Activated CD8-positive, alpha-beta memory T cell treated with anti-CD3 and anti-CD28 coated beads, Interleukin-2, amount 10 ng/mL, durations not matched to agents 7 days and 5 days (primary cell): ENCODE data around the gene CDC25A. TPM values are rescaled to one million over a fixed set of nuclear protein-coding genes. Genes with fewer than 3 reads are reported as not detected.
"Not testable (repeated sequence)": the region's sequence is repeated elsewhere in the genome, so short reads cannot be mapped to it uniquely, and the experiment has no call there.

Experiments
- ATAC-seq: fragments of 150-1000 bp; cut with Tn5 transposase; one replicate; pipeline ENCODE4 v1.10.0; 2021; ENCODE audit warnings: moderate library complexity
- CTCF ChIA-PET: fragments of 350-600 bp; sonication (Branson Sonifier 250); formaldehyde crosslinking; loops from one replicate; lab custom pipeline; 2021; ENCODE audit warnings: antibody characterized with exemption; lab: Charles Lee
- DNase-seq: peaks from one replicate; pipeline ENCODE4 v3.0.0-alpha.2; 2020
- H3K27ac Mint-ChIP-seq: one replicate; pipeline ENCODE4 v1.8.0; 2021; ENCODE audit warnings: mild to moderate bottlenecking, mixed read lengths
- H3K27me3 Mint-ChIP-seq: one replicate; pipeline ENCODE4 v1.8.0; 2021; ENCODE audit warnings: mixed read lengths
- H3K36me3 Mint-ChIP-seq: one replicate; pipeline ENCODE4 v1.8.0; 2021; ENCODE audit warnings: mild to moderate bottlenecking, mixed read lengths
- H3K4me1 Mint-ChIP-seq: one replicate; pipeline ENCODE4 v1.8.0; 2021; ENCODE audit warnings: mixed read lengths
- H3K4me3 Mint-ChIP-seq: one replicate; pipeline ENCODE4 v1.8.0; 2021; ENCODE audit warnings: mild to moderate bottlenecking, moderate library complexity, mixed read lengths
- H3K9me3 Mint-ChIP-seq: one replicate; pipeline ENCODE4 v1.8.0; 2022; ENCODE audit warnings: low read depth, mixed read lengths
- total RNA-seq, 2 experiments: library from RNA; stranded (reverse); gene quantifications; one replicate each; pipeline ENCODE4 v1.2.3, GENCODE V29; 2021

CDC25A gene
- total RNA-seq, 2 experiments from 2014 or later, result 33.1 to 39.4 TPM

DNA sequence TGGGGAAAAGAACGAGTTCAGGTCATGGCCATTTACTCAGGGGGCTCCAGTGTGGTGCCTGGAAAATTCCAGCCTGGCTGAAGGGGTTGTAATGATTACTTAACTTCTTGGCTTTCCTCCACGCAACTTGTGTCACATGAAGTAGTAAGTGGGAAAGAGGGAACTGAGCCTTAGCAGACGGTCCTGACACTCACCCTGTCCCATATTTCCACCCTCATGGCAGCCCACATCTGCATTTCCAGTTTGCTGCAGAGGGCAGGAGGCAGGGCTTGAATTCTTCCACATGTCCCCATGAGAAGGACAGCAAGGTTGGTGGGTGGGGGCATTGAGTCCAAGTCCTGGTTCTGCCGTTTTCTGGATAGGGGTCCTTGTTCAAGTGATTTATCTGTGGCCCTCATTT lies 27.2 kb upstream of the CDC25A start:
- CTCF ChIA-PET, result no interaction called here
- Mint-ChIP-seq H3K27ac (no peak overlapping the region), H3K4me1 (no peaks in the 10 kb centered on the region), H3K9me3 (no peaks in the 10 kb centered on the region), H3K4me3 (no peak overlapping the region), H3K36me3 (no peaks in the 10 kb centered on the region), H3K27me3 (peaks cover 9% of the 10 kb centered on the region)
- ATAC-seq (no peak), DNase-seq (no peak)

DNA sequence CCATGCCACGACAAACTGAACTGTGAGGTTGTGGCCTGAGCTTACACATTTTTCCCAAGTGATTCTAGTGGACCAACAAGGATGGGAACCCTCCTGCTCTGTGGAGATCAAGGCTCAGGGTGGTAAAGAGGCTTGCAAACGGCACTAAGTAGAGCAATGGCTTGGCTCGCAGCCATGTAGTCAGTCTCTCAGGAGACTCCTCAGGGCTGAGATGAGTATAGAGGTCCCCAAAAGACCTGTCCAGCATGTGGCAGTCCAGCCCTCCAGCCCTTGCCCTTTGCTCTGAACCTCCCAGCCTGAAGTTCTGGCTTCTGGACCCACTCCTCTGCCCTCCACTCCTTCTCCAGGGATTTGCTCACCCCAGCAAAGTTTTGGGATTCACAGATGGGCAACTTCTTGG lies 26.8 kb upstream of the CDC25A start:
- ATAC-seq, result no peak
- no peak for DNase-seq
- CTCF ChIA-PET, result no interaction called here
- Mint-ChIP-seq H3K4me1 (no peaks in the 10 kb centered on the region), H3K9me3 (no peaks in the 10 kb centered on the region), H3K4me3 (no peak overlapping the region), H3K36me3 (no peaks in the 10 kb centered on the region), H3K27me3 (peaks cover 9% of the 10 kb centered on the region), H3K27ac (no peak overlapping the region)

DNA sequence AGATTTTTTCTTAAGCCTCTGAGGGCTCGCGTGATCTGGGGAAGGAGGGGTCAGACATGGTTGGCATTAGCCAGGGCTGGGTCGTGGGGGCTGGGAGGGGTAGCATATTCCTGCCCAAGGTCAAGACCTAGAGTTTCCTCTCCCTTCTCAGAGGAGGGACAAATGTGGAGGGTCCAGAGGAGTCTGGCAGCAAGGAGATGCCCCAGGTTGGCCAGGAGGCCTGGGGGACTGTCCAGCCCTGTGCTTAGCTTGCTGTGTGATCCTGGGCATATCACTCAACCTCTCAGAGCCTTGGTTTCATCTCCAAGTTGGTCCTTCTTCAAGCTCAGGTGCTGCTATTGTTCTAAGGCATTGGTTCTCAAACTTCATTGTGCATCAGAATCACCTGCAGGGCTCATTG lies 26.0 kb upstream of the CDC25A start:
- no peak overlapping the region for H3K27ac Mint-ChIP-seq
- H3K9me3 Mint-ChIP-seq, result no peaks in the 10 kb centered on the region
- H3K4me3 Mint-ChIP-seq, result no peak overlapping the region
- H3K27me3 Mint-ChIP-seq, result peaks cover 9% of the 10 kb centered on the region
- H3K36me3 Mint-ChIP-seq, result no peaks in the 10 kb centered on the region
- ATAC-seq (no peak), DNase-seq (no peak)
- CTCF ChIA-PET, result no interaction called here
- H3K4me1 Mint-ChIP-seq, result no peaks in the 10 kb centered on the region

DNA sequence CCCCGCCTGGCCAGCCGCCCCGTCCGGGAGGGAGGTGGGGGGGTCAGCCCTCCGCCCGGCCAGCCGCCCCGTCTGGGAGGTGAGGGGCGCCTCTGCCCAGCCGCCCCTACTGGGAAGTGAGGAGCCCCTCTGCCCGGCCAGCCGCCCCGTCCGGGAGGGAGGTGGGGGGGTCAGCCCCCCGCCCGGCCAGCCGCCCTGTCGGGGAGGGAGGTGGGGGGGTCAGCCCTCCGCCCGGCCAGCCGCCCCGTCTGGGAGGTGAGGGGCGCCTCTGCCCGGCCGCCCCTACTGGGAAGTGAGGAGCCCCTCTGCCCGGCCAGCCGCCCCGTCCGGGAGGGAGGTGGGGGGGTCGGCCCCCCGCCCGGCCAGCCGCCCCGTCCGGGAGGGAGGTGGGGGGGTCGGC lies 23.6 kb upstream of the CDC25A start:
- H3K36me3 Mint-ChIP-seq, H3K9me3 Mint-ChIP-seq, CTCF ChIA-PET, H3K27me3 Mint-ChIP-seq, H3K27ac Mint-ChIP-seq, DNase-seq, H3K4me1 Mint-ChIP-seq, H3K4me3 Mint-ChIP-seq, ATAC-seq: not testable (repeated sequence)

DNA sequence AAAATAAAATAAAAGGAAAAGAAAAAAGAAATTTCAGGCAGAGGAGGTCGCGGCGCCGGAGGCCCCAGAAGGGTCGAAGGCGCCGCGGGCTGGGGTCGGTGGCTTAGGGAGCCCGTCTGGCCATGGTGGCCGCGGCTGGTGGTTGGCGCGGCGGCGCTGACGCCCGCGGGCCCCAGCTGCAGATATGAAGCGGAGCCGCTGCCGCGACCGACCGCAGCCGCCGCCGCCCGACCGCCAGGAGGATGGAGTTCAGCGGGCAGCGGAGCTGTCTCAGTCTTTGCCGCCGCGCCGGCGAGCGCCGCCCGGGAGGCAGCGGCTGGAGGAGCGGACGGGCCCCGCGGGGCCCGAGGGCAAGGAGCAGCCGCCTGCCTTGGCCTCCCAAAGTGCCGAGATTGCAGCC lies 22.3 kb upstream of the CDC25A start:
- H3K27ac Mint-ChIP-seq, DNase-seq, ATAC-seq, H3K4me1 Mint-ChIP-seq, H3K4me3 Mint-ChIP-seq, H3K27me3 Mint-ChIP-seq, H3K36me3 Mint-ChIP-seq, H3K9me3 Mint-ChIP-seq, CTCF ChIA-PET: not testable (repeated sequence)

DNA sequence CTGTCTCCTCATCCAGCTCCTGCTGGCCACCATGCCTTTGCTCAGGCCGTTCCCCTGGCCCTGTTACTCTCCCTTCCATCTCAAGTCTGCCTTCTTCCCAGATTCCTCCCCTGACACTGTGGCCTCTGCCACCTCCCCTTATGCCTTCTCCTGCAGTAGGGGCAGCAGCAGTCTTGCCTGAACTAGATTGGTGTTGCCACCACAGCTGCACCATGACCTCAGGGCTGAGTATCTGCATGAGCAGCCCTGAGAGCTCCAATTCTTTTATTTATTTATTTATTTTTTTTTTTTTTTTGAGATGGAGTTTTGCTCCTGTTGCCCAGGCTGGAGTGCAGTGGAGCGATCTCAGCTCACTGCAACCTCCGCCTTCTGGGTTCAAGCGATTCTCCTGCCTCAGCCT lies 21.2 kb upstream of the CDC25A start:
- no peak for ATAC-seq
- Mint-ChIP-seq H3K9me3 (no peaks in the 10 kb centered on the region), H3K27me3 (no peaks in the 10 kb centered on the region), H3K4me3 (no peak overlapping the region), H3K36me3 (no peaks in the 10 kb centered on the region), H3K4me1 (no peaks in the 10 kb centered on the region), H3K27ac (no peak overlapping the region)
- CTCF ChIA-PET, result no interaction called here
- no peak for DNase-seq

DNA sequence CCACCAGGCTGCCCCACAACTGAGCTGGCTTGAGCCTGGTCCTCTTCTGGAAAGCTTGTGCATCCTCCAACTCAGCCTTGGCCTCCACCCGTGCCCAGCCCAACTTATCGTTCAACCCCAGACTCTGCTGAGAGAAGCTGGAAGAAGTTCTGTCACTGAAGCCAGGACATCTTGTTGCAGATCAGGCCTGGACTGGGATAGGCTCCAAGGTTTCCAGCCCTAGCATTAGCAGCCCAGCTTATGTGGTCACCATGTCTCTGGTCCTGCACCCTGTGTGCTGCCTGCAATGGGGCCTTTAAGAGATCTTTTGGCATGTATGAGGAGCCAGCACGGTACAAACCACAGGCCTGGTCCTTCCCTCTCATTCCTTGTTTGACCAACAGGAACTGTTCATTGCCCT lies 19.9 kb upstream of the CDC25A start:
- Mint-ChIP-seq H3K27ac (no peak overlapping the region), H3K4me1 (no peaks in the 10 kb centered on the region), H3K9me3 (no peaks in the 10 kb centered on the region), H3K4me3 (no peak overlapping the region), H3K36me3 (no peaks in the 10 kb centered on the region), H3K27me3 (no peaks in the 10 kb centered on the region)
- DNase-seq (no peak), ATAC-seq (no peak)
- CTCF ChIA-PET, result no interaction called here

DNA sequence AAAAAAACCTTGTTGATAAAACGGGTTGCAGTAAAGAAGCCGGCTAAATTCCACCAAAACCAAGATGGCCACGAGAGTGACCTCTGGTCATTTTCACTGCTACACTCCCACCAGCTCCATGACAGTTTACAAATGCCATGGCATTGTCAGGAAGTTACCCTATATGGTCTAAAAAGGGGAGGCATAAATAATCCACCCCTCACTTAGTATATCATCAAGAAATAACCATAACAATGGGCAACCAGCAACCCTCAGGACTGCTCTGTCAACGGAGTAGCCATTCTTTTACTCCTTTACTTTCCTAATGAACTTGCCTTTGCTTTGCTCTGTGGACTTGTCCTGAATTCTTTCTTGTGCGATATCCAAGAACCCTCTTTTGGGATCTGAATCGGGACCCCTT lies 14.4 kb upstream of the CDC25A start:
- Mint-ChIP-seq H3K27me3 (peaks cover 3% of the 10 kb centered on the region), H3K4me3 (no peak overlapping the region), H3K36me3 (no peaks in the 10 kb centered on the region), H3K4me1 (no peaks in the 10 kb centered on the region), H3K27ac (no peak overlapping the region), H3K9me3 (no peaks in the 10 kb centered on the region)
- ATAC-seq (no peak), DNase-seq (no peak)
- CTCF ChIA-PET, result interaction anchor here (0.7 kb wide), 1 partner anchor 19 kb away, joined by 3 read pairs; no protein-coding TSS in a partner anchor

DNA sequence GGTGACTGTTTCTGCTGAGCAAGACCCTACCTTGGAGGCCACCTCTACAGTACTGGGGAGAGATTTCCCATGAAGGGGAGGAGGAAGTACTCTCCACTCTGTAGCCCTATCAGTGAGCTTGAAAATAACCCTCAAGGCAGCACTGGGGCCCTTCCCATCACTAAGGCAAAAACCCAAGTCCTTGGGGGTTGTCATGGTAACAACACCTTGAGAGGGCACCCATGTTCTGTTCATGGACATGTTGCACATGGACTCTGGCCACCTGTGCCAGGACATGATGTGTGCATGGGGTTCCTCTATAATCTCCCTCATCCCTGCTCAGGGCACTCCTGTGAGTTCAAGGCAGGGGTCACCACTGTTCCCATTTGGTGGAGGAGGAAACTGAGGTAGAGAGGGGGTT lies 10.9 kb upstream of the CDC25A start:
- Mint-ChIP-seq H3K27ac (no peak overlapping the region), H3K4me1 (peaks cover 6% of the 10 kb centered on the region), H3K9me3 (no peaks in the 10 kb centered on the region), H3K4me3 (no peak overlapping the region), H3K27me3 (peaks cover 7% of the 10 kb centered on the region), H3K36me3 (no peaks in the 10 kb centered on the region)
- ATAC-seq (peak; percentile 23), DNase-seq (no peak)
- CTCF ChIA-PET, result interaction anchor here (0.5 kb wide), 1 partner anchor 373 kb away, joined by 3 read pairs; no protein-coding TSS in a partner anchor

DNA sequence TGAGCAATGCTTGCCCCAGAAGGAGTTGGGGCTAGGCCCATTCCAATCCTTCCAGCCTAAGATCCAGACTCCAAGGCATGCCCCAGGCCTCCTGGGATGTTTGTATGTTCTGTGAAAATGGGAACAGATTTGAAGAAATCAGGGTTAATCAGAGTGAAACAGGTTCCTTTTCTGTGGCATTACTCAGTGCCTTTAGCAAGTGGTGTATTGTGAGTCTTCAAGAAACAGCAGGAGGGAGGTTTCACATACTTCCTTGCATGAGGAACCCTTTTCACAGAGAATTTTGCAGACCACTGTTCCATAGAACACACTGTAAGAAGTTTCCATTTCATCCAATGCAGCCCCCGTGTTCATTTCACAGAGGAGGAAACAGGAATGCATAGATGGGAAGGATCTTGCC lies 8.4 kb upstream of the CDC25A start:
- ATAC-seq, result no peak
- H3K27me3 Mint-ChIP-seq, result peaks cover 12% of the 10 kb centered on the region
- H3K27ac Mint-ChIP-seq, result no peak overlapping the region
- DNase-seq, result no peak
- CTCF ChIA-PET, result interaction anchor here (2.5 kb wide), 1 partner anchor 239 kb away, joined by 9 read pairs; no protein-coding TSS in a partner anchor
- H3K36me3 Mint-ChIP-seq, result no peaks in the 10 kb centered on the region
- H3K9me3 Mint-ChIP-seq, result no peaks in the 10 kb centered on the region
- peaks cover 6% of the 10 kb centered on the region for H3K4me1 Mint-ChIP-seq
- no peak overlapping the region for H3K4me3 Mint-ChIP-seq

DNA sequence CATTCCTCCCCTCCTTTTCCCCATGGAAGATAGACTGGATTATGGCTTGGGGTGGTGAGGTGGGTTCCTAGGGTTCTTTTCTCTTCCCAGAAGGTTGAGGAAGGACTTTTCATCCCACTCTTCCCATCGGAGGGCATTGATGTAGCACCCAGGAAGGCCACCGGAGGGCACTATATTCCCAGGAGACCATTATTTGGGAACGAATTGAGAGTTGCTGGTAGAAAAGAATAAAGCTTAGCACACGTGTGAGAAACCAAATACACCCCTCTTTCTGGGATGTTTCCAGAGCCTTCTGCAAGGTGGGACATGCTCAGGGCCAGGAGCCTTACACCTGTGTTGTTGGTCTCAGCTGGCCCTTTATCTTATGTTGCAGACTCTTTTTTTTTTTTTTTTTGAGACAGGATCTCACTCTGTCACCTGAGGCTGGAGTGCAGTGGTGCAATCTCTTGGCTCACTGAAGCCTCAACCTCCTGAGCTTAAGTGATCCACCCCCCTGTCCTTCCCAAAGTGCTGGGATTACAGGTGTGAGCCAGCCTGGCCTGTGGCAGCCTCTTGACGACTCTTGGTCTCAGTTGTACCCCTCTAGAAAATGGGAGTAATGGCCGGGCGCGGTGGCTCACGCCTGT lies 6.3 kb upstream of the CDC25A start:
- Mint-ChIP-seq H3K9me3 (no peaks in the 10 kb centered on the region), H3K4me3 (no peak overlapping the region), H3K4me1 (peaks cover 6% of the 10 kb centered on the region), H3K27me3 (peaks cover 12% of the 10 kb centered on the region), H3K27ac (no peak overlapping the region), H3K36me3 (no peaks in the 10 kb centered on the region)
- ATAC-seq, result peak; percentile 33
- peak; percentile 50 for DNase-seq
- CTCF ChIA-PET, result interaction anchor here (0.7 to 3.9 kb wide), 10 partner anchors 46 to 672 kb away, joined by 3 to 24 read pairs (median 3); partner anchors contain the start of genes NME6 and ZNF589

DNA sequence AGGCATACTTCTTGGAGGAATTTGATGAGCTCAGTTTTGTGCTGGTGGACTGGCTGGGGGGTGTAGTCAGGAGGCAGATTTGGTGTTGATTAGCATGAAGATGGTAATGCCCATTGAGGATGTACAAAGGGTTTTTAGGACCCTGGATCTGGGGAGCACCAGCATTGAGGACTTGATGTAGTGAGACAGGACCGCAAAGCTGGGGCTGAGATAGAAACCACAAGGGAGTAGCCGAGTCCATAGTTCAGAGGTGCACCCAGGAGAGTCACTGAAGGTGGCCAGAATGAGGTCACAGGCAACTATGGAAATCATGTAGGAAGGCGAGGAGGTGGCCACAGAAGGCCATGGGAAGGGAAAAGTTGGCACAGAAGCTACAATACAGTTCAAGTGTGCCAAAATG lies 2.7 kb upstream of the CDC25A start:
- CTCF ChIA-PET, result interaction anchor here (0.6 to 2.0 kb wide), 5 partner anchors 9 to 245 kb away, joined by 3 to 12 read pairs (median 3); no protein-coding TSS in a partner anchor
- ATAC-seq, result no peak
- Mint-ChIP-seq H3K4me1 (peaks cover 19% of the 10 kb centered on the region), H3K36me3 (peaks cover 14% of the 10 kb centered on the region), H3K9me3 (no peaks in the 10 kb centered on the region), H3K27me3 (peaks cover 6% of the 10 kb centered on the region), H3K27ac (no peak overlapping the region), H3K4me3 (no peak overlapping the region)
- DNase-seq, result no peak

DNA sequence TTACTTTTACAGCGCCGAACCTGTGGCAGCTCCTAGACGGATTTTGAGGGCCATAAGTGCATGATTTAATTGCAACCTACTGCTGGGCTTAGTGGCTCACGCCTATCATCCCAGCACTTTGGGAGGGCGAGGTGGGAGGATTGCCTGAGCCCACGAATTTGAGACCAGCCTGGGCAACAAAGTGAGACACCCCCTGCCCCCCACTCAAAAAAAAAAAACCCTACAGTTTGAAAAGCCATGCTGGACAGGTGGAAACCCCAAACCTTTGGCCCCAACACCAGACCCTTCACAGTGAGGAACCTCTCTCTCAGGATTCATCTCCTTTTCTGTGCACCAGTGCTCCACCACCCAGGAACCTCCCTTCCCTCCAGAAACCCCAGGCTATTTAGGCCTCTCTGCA lies 1.1 kb upstream of the CDC25A start:
- H3K27ac Mint-ChIP-seq, result no peak overlapping the region
- CTCF ChIA-PET, result interaction anchor here (1.2 to 3.0 kb wide), 3 partner anchors 11 to 247 kb away, joined by 5 to 15 read pairs (median 7); partner anchors contain the start of gene ZNF589

DNA sequence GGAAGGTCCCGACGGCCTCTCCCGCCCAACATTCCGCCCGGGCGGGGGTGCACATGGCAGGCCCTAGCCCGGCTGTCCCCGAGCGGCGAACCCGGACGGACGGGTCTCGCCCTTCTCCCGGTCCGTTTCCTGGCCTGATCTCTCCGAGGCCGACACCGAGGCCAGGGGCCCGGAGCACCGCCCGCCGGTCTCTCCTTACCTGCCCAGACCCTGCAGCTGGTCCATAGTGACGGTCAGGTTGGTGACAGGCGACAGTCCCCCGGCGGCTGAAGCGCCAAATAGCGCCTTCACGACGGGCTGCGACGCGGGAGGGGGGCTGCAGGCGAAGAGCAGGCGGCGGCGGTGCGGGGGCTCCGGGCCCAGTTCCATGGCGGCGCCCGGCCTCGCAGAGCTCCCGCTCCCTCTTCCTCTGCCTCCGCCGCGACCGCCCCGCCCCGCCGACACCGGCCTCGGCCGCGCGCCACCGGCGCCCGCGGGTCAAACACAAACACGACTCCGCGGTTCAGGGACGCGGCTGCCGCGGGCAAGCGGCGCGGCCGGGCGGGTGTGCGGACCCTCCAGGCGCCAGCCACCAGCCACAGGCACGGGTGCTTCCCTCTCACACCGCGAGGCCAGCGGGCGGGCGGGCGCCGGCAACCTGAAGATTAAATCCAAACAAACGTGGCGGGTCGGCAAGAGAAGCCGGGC lies 495 bp downstream of the CDC25A start:
- H3K4me3 Mint-ChIP-seq, result peak overlapping the region; percentile 96
- CTCF ChIA-PET, result interaction anchor here (0.5 to 3.0 kb wide), 7 partner anchors 9 to 249 kb away, joined by 3 to 15 read pairs (median 4); partner anchors contain the start of gene ZNF589

More for the DNA sequence above, 1.1 kb upstream of the CDC25A start:
- peaks cover 30% of the 10 kb centered on the region for H3K4me1 Mint-ChIP-seq
- H3K9me3 Mint-ChIP-seq, result no peaks in the 10 kb centered on the region
- H3K4me3 Mint-ChIP-seq, result no peak overlapping the region
- ATAC-seq (no peak), DNase-seq (no peak)
- H3K27me3 Mint-ChIP-seq, result peaks cover 6% of the 10 kb centered on the region
- H3K36me3 Mint-ChIP-seq, result peaks cover 28% of the 10 kb centered on the region

More for the DNA sequence above, 495 bp downstream of the CDC25A start:
- Mint-ChIP-seq H3K36me3 (peaks cover 42% of the 10 kb centered on the region), H3K27me3 (peaks cover 2% of the 10 kb centered on the region), H3K27ac (peak overlapping the region; percentile 81), H3K4me1 (peaks cover 32% of the 10 kb centered on the region), H3K9me3 (no peaks in the 10 kb centered on the region)
- peak; percentile 40 for ATAC-seq
- DNase-seq, result peak; percentile 61
